Tibial nerve (tissue), 4 donors: ENCODE data around the gene SPRN. TPM values are rescaled to one million over a fixed set of nuclear protein-coding genes. Genes with fewer than 3 reads are reported as not detected.

ENCODE experiments used
- DNase-seq, 2 donors: peaks; one replicate each; pipeline ENCODE4 v3.0.0-alpha.2; 2019; ENCODE audit warnings: low spot score in 2 of 2
- H3K27ac ChIP-seq, 4 donors: fragments of 200-600 bp; sonication (generic) in 3 of 4; one replicate each; pipeline ENCODE4 v1.5.1; 2017 to 2019; ENCODE audit warnings: mild to moderate bottlenecking in 1 of 4
- H3K27me3 ChIP-seq, 2 donors: fragments of 200-600 bp; sonication (generic) in 1 of 2; one replicate each; pipeline versions ENCODE4 v1.5.1 to v1.6.0; 2017 to 2019
- H3K36me3 ChIP-seq, 3 donors: fragments of 200-600 bp; sonication (generic); one replicate each; pipeline ENCODE4 v1.5.1; 2018 to 2019
- H3K4me1 ChIP-seq, 4 donors: fragments of 200-600 bp; sonication (generic) in 3 of 4; one replicate each; pipeline ENCODE4 v1.5.1; 2017 to 2019
- H3K4me3 ChIP-seq, 4 donors: fragments of 200-600 bp; sonication (generic) in 3 of 4; one replicate each; pipeline ENCODE4 v1.5.1; 2017 to 2019; ENCODE audit warnings: mild to moderate bottlenecking in 1 of 4, moderate library complexity in 1 of 4
- H3K9me3 ChIP-seq, 4 donors: fragments of 200-600 bp; sonication (generic) in 3 of 4; one replicate each; pipeline ENCODE4 v1.5.1; 2017 to 2019
- CTCF ChIP-seq, 5 experiments: fragments of 200-600 bp in 3 of 5; fragments of 450-650 bp in 2 of 5; sonication (generic) in 3 of 5; IDR thresholded peaks; one replicate each; pipeline ENCODE4 v1.5.1; 2016 to 2019; ENCODE audit warnings: antibody characterized with exemption in 5 of 5, mild to moderate bottlenecking in 3 of 5, moderate library complexity in 2 of 5
- EP300 ChIP-seq, 2 donors: sonication (generic); formaldehyde crosslinking; IDR thresholded peaks; one replicate each; pipeline ENCODE4 v1.6.1; 2017; ENCODE audit warnings: antibody characterized with exemption in 2 of 2, mild to moderate bottlenecking in 1 of 2
- POLR2A ChIP-seq, 2 donors: fragments of 450-650 bp; IDR thresholded peaks; one replicate each; pipeline ENCODE4 v1.6.1; 2017; ENCODE audit warnings: antibody characterized with exemption in 2 of 2, mild to moderate bottlenecking in 2 of 2, moderate library complexity in 2 of 2
- WGBS, 2 donors: methylation state at CpG; one replicate each; pipeline ENCODE4 v1.1.5; 2018; 5-methylcytosine and 5-hydroxymethylcytosine counted together
- total RNA-seq, 4 donors: library from RNA; depleted of rRNA; stranded (reverse); fragments of >200 nt; gene quantifications; one replicate each; pipeline ENCODE4 v1.1.0, GENCODE V29; 2016

SPRN gene
- total RNA-seq, 4 donors from 2014 or later, result not detected

- Histone ChIP-seq H3K4me3 (no peak overlapping the region), H3K27ac (no peak overlapping the region), H3K27me3 (no peaks in the 10 kb centered on the region), H3K9me3 (peaks cover 0 to 16% (median 0%) of the 10 kb centered on the region in 4 donors), H3K36me3 (peaks cover 0 to 82% (median 0%) of the 10 kb centered on the region in 3 donors), H3K4me1 (no peaks in the 10 kb centered on the region)
- WGBS, 2 donors, result 70 to 77% methylated on average over 33 to 79 of the region's 81 CpGs
- no peak for TF ChIP-seq CTCF (IDR thresholded peaks at IDR 0.05)
- no peak for TF ChIP-seq EP300 (IDR thresholded peaks at IDR 0.05)
- no peak for TF ChIP-seq POLR2A (IDR thresholded peaks at IDR 0.05)
- no peak for DNase-seq
Observed at GRCh38 chr10:133459454-133460207, 35.2 kb upstream of the SPRN start.

- no peak for DNase-seq
- no peak for TF ChIP-seq CTCF (IDR thresholded peaks at IDR 0.05)
- TF ChIP-seq EP300 (IDR thresholded peaks at IDR 0.05), result no peak
- no peak for TF ChIP-seq POLR2A (IDR thresholded peaks at IDR 0.05)
- H3K4me1 ChIP-seq, result no peaks in the 10 kb centered on the region
- H3K27ac ChIP-seq, result no peak overlapping the region
- no peak overlapping the region for H3K4me3 ChIP-seq
- peaks cover 0 to 16% (median 0%) of the 10 kb centered on the region in 4 donors for H3K9me3 ChIP-seq
- peaks cover 0 to 75% (median 0%) of the 10 kb centered on the region in 3 donors for H3K36me3 ChIP-seq
- 84 to 90% methylated on average over 16 to 21 of the region's 21 CpGs for WGBS, 2 donors
- no peaks in the 10 kb centered on the region for H3K27me3 ChIP-seq
Observed at GRCh38 chr10:133458710-133459453, 34.5 kb upstream of the SPRN start.

GRCh38 chr10:133458021-133458709 is 33.7 kb upstream of the SPRN start:
- no peak overlapping the region for H3K4me3 ChIP-seq
- H3K4me1 ChIP-seq, result no peaks in the 10 kb centered on the region
- DNase-seq, result no peak
- no peak for TF ChIP-seq EP300 (IDR thresholded peaks at IDR 0.05)
- TF ChIP-seq POLR2A (IDR thresholded peaks at IDR 0.05), result no peak
- no peak for TF ChIP-seq CTCF (IDR thresholded peaks at IDR 0.05)
- no peak overlapping the region for H3K27ac ChIP-seq
- H3K27me3 ChIP-seq, result no peaks in the 10 kb centered on the region
- H3K36me3 ChIP-seq, result peaks cover 0 to 68% (median 0%) of the 10 kb centered on the region in 3 donors
- 93% methylated on average over 18 to 39 of the region's 40 CpGs for WGBS, 2 donors
- peaks cover 0 to 16% (median 0%) of the 10 kb centered on the region in 4 donors for H3K9me3 ChIP-seq

- Histone ChIP-seq H3K4me3 (no peak overlapping the region), H3K27me3 (no peaks in the 10 kb centered on the region), H3K9me3 (peaks cover 0 to 16% (median 0%) of the 10 kb centered on the region in 4 donors), H3K36me3 (peaks cover 0 to 60% (median 0%) of the 10 kb centered on the region in 3 donors), H3K4me1 (no peaks in the 10 kb centered on the region), H3K27ac (no peak overlapping the region)
- no peak for DNase-seq
- no peak for TF ChIP-seq POLR2A (IDR thresholded peaks at IDR 0.05)
- TF ChIP-seq CTCF (IDR thresholded peaks at IDR 0.05), result no peak
- TF ChIP-seq EP300 (IDR thresholded peaks at IDR 0.05), result no peak
- 86 to 87% methylated on average over 18 to 25 of the region's 34 CpGs for WGBS, 2 donors
Observed at GRCh38 chr10:133457100-133457841, 32.8 kb upstream of the SPRN start.
